NOMO-1 (cell line): ENCODE measurements around the gene PPP1R7.

ENCODE experiments used
- DNase-seq, 2 experiments: peaks; one replicate each; lab custom pipeline; 2025; ENCODE audit not compliant: unreplicated experiment in 2 of 2; lab: John Stamatoyannopoulos, UW

PPP1R7 gene

GRCh38 chr2:241139531-241140444, 10.5 kb upstream of the PPP1R7 start:
- DNase-seq = no peak

- no peak for DNase-seq
Observed at GRCh38 chr2:241140445-241140840, 9.8 kb upstream of the PPP1R7 start.

GRCh38 chr2:241141214-241141770, 9.0 kb upstream of the PPP1R7 start:
- DNase-seq = no peak

- DNase-seq = no peak
Observed at GRCh38 chr2:241142063-241142462, 8.2 kb upstream of the PPP1R7 start.

GRCh38 chr2:241142593-241142992, 7.7 kb upstream of the PPP1R7 start:
- DNase-seq = no peak

GRCh38 chr2:241146286-241146685, 4.0 kb upstream of the PPP1R7 start:
- no peak for DNase-seq

GRCh38 chr2:241147336-241147735, 2.9 kb upstream of the PPP1R7 start:
- DNase-seq = no peak

- peak in 1 of 2 experiments; percentile 0 for DNase-seq
Observed at GRCh38 chr2:241148239-241148638, 2.0 kb upstream of the PPP1R7 start.

GRCh38 chr2:241148891-241149674, 1.2 kb upstream of the PPP1R7 start, which contains the start of gene PASK:
TSS of gene PASK (minus strand) at chr2:241149472. CDS start at chr2:241143032, 6,440 bp downstream.
- DNase-seq = peak; percentile 95 to 97

- no peak for DNase-seq
Observed at GRCh38 chr2:241149675-241149924, 667 bp upstream of the PPP1R7 start.

GRCh38 chr2:241150660-241151530, 628 bp downstream of the PPP1R7 start:
- DNase-seq = peak in 1 of 2 experiments; percentile 0

- no peak for DNase-seq
Observed at GRCh38 chr2:241151934-241152660, 1.8 kb downstream of the PPP1R7 start.

- DNase-seq = no peak
Observed at GRCh38 chr2:241153616-241154015, 3.3 kb downstream of the PPP1R7 start.

- no peak for DNase-seq
Observed at GRCh38 chr2:241154915-241155314, 4.6 kb downstream of the PPP1R7 start.

- DNase-seq = no peak
Observed at GRCh38 chr2:241155936-241156335, 5.7 kb downstream of the PPP1R7 start.

- peak in 1 of 2 experiments; percentile 21 for DNase-seq
Observed at GRCh38 chr2:241156971-241157441, 6.7 kb downstream of the PPP1R7 start.

- no peak for DNase-seq
Observed at GRCh38 chr2:241157841-241158545, 7.7 kb downstream of the PPP1R7 start.

- DNase-seq = no peak
Observed at GRCh38 chr2:241158546-241158900, 8.3 kb downstream of the PPP1R7 start.

- no peak for DNase-seq
Observed at GRCh38 chr2:241159116-241159515, 8.8 kb downstream of the PPP1R7 start.
